H9 (cell line): ENCODE data around the gene ROBO4. TPM values are rescaled to one million over a fixed set of nuclear protein-coding genes. Genes with fewer than 3 reads are reported as not detected.

Experiments used
- DNase-seq: peaks from one replicate; pipeline ENCODE4 v3.0.0-alpha.2; 2017
- H2AFZ ChIP-seq: one replicate; pipeline ENCODE4 v1.6.1; 2013; ENCODE audit warnings: mild to moderate bottlenecking, low read length, control low read depth, moderate library complexity
- H2AK5ac ChIP-seq: 2 replicates; pipeline ENCODE4 v1.6.1; 2013; ENCODE audit warnings: low read length, control low read depth, mixed read lengths; ENCODE audit not compliant: insufficient read length
- H2BK120ac ChIP-seq: one replicate; pipeline ENCODE4 v1.6.1; 2013; ENCODE audit warnings: low read depth, mild to moderate bottlenecking, low read length, control low read depth, inconsistent platforms; ENCODE audit not compliant: poor library complexity, severe bottlenecking
- H2BK12ac ChIP-seq: 2 replicates; pipeline ENCODE4 v1.6.1; 2013; ENCODE audit warnings: low read length, control low read depth, mixed read lengths, low read depth; ENCODE audit not compliant: insufficient read length
- H2BK15ac ChIP-seq: 2 replicates; pipeline ENCODE4 v1.6.1; 2013; ENCODE audit warnings: low read depth, low read length, control low read depth
- H2BK20ac ChIP-seq: one replicate; pipeline ENCODE4 v1.6.1; 2013; ENCODE audit warnings: low read depth, mild to moderate bottlenecking, low read length, control low read depth, inconsistent platforms; ENCODE audit not compliant: poor library complexity, severe bottlenecking
- H2BK5ac ChIP-seq: 2 replicates; pipeline ENCODE4 v1.6.1; 2013; ENCODE audit warnings: low read length, control low read depth, mixed read lengths; ENCODE audit not compliant: insufficient read length
- H3K14ac ChIP-seq: 2 replicates; pipeline ENCODE4 v1.6.1; 2013; ENCODE audit warnings: low read length, control low read depth; ENCODE audit not compliant: insufficient read depth
- H3K18ac ChIP-seq: 2 replicates; pipeline ENCODE4 v1.6.1; 2013; ENCODE audit warnings: low read depth, mild to moderate bottlenecking, mixed read lengths, low read length, control low read depth; ENCODE audit not compliant: insufficient read length
- H3K23ac ChIP-seq: 2 replicates; pipeline ENCODE4 v1.6.1; 2013; ENCODE audit warnings: low read length, control low read depth, mixed read lengths, low read depth; ENCODE audit not compliant: insufficient read length
- H3K23me2 ChIP-seq: 2 replicates; pipeline ENCODE4 v1.6.1; 2013; ENCODE audit warnings: low read depth, mild to moderate bottlenecking, mixed read lengths, low read length, control low read depth; ENCODE audit not compliant: insufficient read length, poor library complexity, severe bottlenecking
- H3K27ac ChIP-seq: 2 replicates; pipeline ENCODE4 v1.5.1; 2013; ENCODE audit warnings: low read length, control low read depth, mixed read lengths, low read depth; ENCODE audit not compliant: insufficient read length
- H3K27me3 ChIP-seq: 2 replicates; pipeline ENCODE4 v1.6.1; 2013; ENCODE audit warnings: low read length, control low read depth, inconsistent platforms; ENCODE audit not compliant: insufficient read depth
- H3K4ac ChIP-seq: 2 replicates; pipeline ENCODE4 v1.6.1; 2013; ENCODE audit warnings: low read depth, mild to moderate bottlenecking, control low read depth, inconsistent platforms, low read length, moderate library complexity
- H3K4me1 ChIP-seq: 2 replicates; pipeline ENCODE4 v1.6.1; 2013; ENCODE audit warnings: low read length, control low read depth, inconsistent platforms; ENCODE audit not compliant: insufficient read depth
- H3K4me2 ChIP-seq: 2 replicates; pipeline ENCODE4 v1.6.1; 2013; ENCODE audit warnings: low read length, control low read depth, mixed read lengths; ENCODE audit not compliant: insufficient read length, insufficient read depth
- H3K56ac ChIP-seq: 2 replicates; pipeline ENCODE4 v1.6.1; 2013; ENCODE audit warnings: low read depth, mild to moderate bottlenecking, mixed read lengths, low read length, control low read depth; ENCODE audit not compliant: insufficient read length
- H3K79me1 ChIP-seq: 2 replicates; pipeline ENCODE4 v1.6.1; 2013; ENCODE audit warnings: low read depth, mild to moderate bottlenecking, moderate library complexity, low read length, control low read depth, inconsistent platforms; ENCODE audit not compliant: insufficient read depth, poor library complexity, severe bottlenecking
- H3K79me2 ChIP-seq: 2 replicates; pipeline ENCODE4 v1.6.1; 2013; ENCODE audit warnings: low read length, control low read depth, inconsistent platforms; ENCODE audit not compliant: insufficient read depth
- H3K9ac ChIP-seq: 2 replicates; pipeline ENCODE4 v1.6.1; 2013; ENCODE audit warnings: low read length, control low read depth, mixed read lengths; ENCODE audit not compliant: insufficient read length; ENCODE audit errors: extremely low read depth
- H3K9me3 ChIP-seq: one replicate; pipeline ENCODE4 v1.6.1; 2013; ENCODE audit warnings: low read depth, low read length, inconsistent platforms; ENCODE audit not compliant: control insufficient read depth
- H3T11ph ChIP-seq: one replicate; pipeline ENCODE4 v1.6.1; 2013; ENCODE audit warnings: mild to moderate bottlenecking, low read length, control low read depth, inconsistent platforms
- H4K20me1 ChIP-seq: one replicate; pipeline ENCODE4 v1.6.1; 2013; ENCODE audit not compliant: control insufficient read depth, insufficient read length, insufficient read depth
- H4K5ac ChIP-seq: 2 replicates; pipeline ENCODE4 v1.6.1; 2013; ENCODE audit warnings: low read depth, mild to moderate bottlenecking, mixed read lengths, low read length, control low read depth; ENCODE audit not compliant: insufficient read length
- H4K8ac ChIP-seq: replicated peaks from 2 replicates; pipeline ENCODE4 v1.6.1; 2013; ENCODE audit warnings: low read length, control low read depth, mixed read lengths, low read depth; ENCODE audit not compliant: insufficient read length
- H4K91ac ChIP-seq: 2 replicates; pipeline ENCODE4 v1.6.1; 2013; ENCODE audit warnings: low read depth, mild to moderate bottlenecking, moderate library complexity, mixed read lengths, low read length, control low read depth; ENCODE audit not compliant: insufficient read length
- H3K27ac Mint-ChIP-seq, 3 experiments: 2 replicates in 2 of 3; 3 replicates in 1 of 3; pipeline ENCODE4 v1.8.0; 2020 to 2021; ENCODE audit warnings: mixed read lengths in 3 of 3, mild to moderate bottlenecking in 1 of 3, moderate library complexity in 1 of 3
- H3K27me3 Mint-ChIP-seq: 2 replicates; pipeline ENCODE4 v1.8.0; 2021; ENCODE audit warnings: low read depth, mild to moderate bottlenecking, moderate library complexity, mixed read lengths
- H3K36me3 Mint-ChIP-seq, 3 experiments: 2 replicates in 2 of 3; 3 replicates in 1 of 3; pipeline ENCODE4 v1.8.0; 2020 to 2021; ENCODE audit warnings: low read depth in 3 of 3, mixed read lengths in 3 of 3; ENCODE audit not compliant: insufficient read depth in 1 of 3
- H3K4me1 Mint-ChIP-seq, 2 experiments: 2 replicates each; pipeline ENCODE4 v1.8.0; 2020; ENCODE audit warnings: mixed read lengths in 2 of 2
- H3K4me3 Mint-ChIP-seq, 2 experiments: 2 replicates in 1 of 2; 3 replicates in 1 of 2; pipeline ENCODE4 v1.8.0; 2020 to 2021; ENCODE audit warnings: mild to moderate bottlenecking in 2 of 2, mixed read lengths in 2 of 2, moderate library complexity in 1 of 2
- H3K9me3 Mint-ChIP-seq, 2 experiments: 2 replicates in 1 of 2; 3 replicates in 1 of 2; pipeline ENCODE4 v1.8.0; 2020; ENCODE audit warnings: mild to moderate bottlenecking in 2 of 2, mixed read lengths in 2 of 2, moderate library complexity in 1 of 2
- WGBS: extraction: QIAGEN DNeasy Blood & Tissue Kit; methylation state at CpG from one replicate; pipeline ENCODE4 v1.1.7; 2013; ENCODE audit warnings: missing lambda C conversion rate, low lambda C conversion rate, mixed read lengths; ENCODE audit not compliant: insufficient read length; ENCODE audit errors: extremely low coverage; 5-methylcytosine and 5-hydroxymethylcytosine counted together
- total RNA-seq: library from RNA; stranded (reverse); gene quantifications from 2 replicates; pipeline ENCODE4 v1.2.1, GENCODE V29; 2021
- TF ChIP-seq, protein P1 (sequence below): fragments of 200-600 bp; sonication (generic); conservative IDR thresholded peaks from 3 replicates; pipeline ENCODE4 v1.8.0; 2021; ENCODE audit warnings: antibody characterized with exemption, mild to moderate bottlenecking

ROBO4 gene
- total RNA-seq, 1 experiment from 2014 or later, result not detected

DNA sequence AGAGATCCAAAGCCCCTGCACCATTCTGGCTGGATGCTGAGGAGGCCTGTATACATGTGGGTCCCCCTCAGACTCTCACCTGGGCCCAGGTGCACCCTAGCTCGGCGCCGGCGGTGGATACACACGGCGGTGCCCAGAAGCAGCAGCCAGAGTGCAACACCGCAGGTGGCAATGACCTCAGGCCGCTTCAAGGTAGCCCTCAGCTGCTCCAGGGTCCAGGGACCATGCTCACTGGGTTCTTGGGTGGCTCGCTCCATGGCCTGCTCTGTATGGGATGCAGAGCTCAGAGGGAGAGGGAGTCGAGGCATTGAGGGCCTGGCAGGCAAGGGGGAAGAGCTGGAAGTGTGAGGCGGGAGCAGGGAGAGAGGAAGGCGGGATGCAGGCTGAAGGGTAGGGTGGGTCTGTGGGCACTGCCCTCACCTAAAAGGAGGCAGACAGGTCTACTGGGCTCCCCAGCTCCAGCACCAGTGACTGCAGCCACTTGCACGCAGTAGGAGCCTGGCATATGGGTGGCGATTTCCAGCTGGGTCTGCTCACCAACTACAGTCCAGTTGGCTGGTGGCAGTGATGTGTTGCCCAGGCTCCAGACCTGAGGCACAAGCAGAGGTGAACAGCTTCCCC lies 3.8 kb downstream of the ROBO4 start:
- H3K27me3 Mint-ChIP-seq, result peaks cover 16% of the 10 kb centered on the region
- no CpG with 5 or more reads among the region's 14 CpGs for WGBS
- H3K4me1 Mint-ChIP-seq, result peaks cover 12 to 15% of the 10 kb centered on the region in 2 experiments
- TF ChIP-seq, protein P1, sequence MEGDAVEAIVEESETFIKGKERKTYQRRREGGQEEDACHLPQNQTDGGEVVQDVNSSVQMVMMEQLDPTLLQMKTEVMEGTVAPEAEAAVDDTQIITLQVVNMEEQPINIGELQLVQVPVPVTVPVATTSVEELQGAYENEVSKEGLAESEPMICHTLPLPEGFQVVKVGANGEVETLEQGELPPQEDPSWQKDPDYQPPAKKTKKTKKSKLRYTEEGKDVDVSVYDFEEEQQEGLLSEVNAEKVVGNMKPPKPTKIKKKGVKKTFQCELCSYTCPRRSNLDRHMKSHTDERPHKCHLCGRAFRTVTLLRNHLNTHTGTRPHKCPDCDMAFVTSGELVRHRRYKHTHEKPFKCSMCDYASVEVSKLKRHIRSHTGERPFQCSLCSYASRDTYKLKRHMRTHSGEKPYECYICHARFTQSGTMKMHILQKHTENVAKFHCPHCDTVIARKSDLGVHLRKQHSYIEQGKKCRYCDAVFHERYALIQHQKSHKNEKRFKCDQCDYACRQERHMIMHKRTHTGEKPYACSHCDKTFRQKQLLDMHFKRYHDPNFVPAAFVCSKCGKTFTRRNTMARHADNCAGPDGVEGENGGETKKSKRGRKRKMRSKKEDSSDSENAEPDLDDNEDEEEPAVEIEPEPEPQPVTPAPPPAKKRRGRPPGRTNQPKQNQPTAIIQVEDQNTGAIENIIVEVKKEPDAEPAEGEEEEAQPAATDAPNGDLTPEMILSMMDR, result no peak
- H3K36me3 Mint-ChIP-seq, result no peaks in the 10 kb centered on the region
- Histone ChIP-seq H4K8ac (no peak overlapping the region), H4K91ac (no peak overlapping the region), H3K23ac (no peak overlapping the region), H3K9me3 (no peaks in the 10 kb centered on the region), H2BK12ac (no peak overlapping the region), H3K9ac (no peak overlapping the region), H3K79me1 (no peaks in the 10 kb centered on the region), H2BK15ac (no peak overlapping the region), H3K4ac (no peak overlapping the region), H3K27me3 (no peaks in the 10 kb centered on the region), H3K56ac (no peak overlapping the region), H3K14ac (no peak overlapping the region; the same call in 1 of the 2 replicates), H3K18ac (no peak overlapping the region), H2BK120ac (no peak overlapping the region), H2AK5ac (no peak overlapping the region), H4K5ac (no peak overlapping the region), H2AFZ (no peak overlapping the region), H3T11ph (no peak overlapping the region), H4K20me1 (no peaks in the 10 kb centered on the region), H3K27ac (no peak overlapping the region), H2BK20ac (no peak overlapping the region), H3K4me2 (no peak overlapping the region), H3K23me2 (no peaks in the 10 kb centered on the region), H2BK5ac (no peak overlapping the region), H3K79me2 (no peaks in the 10 kb centered on the region), H3K4me1 (peaks cover 2% of the 10 kb centered on the region; the same call in 1 of the 2 replicates)
- H3K4me3 Mint-ChIP-seq, result no peak overlapping the region
- no peak for DNase-seq
- H3K9me3 Mint-ChIP-seq, result no peaks in the 10 kb centered on the region
- H3K27ac Mint-ChIP-seq, result no peak overlapping the region; a peak in 1 of 7 replicates
